HepG2 (cell line): ENCODE results near the gene AURKA. TPM values are rescaled to one million over a fixed set of nuclear protein-coding genes. Genes with fewer than 3 reads are reported as not detected.

Experiments
- PREB ChIP-seq: sonication (generic); formaldehyde crosslinking; IDR thresholded peaks from 2 replicates; pipeline ENCODE4 v1.4.0; 2020; ENCODE audit warnings: missing genetic modification reagents
- RBAK ChIP-seq: sonication (generic); formaldehyde crosslinking; IDR thresholded peaks from 2 replicates; pipeline ENCODE4 v1.5.1; 2020; ENCODE audit warnings: mild to moderate bottlenecking, missing genetic modification reagents
- ZFP91 ChIP-seq: sonication (generic); formaldehyde crosslinking; IDR thresholded peaks from 2 replicates; pipeline ENCODE4 v1.9.0; 2022; ENCODE audit warnings: missing genetic modification reagents, mild to moderate bottlenecking, borderline replicate concordance
- ZGPAT ChIP-seq: IDR thresholded peaks from 2 replicates; pipeline ENCODE4 v1.6.1; 2016; ENCODE audit warnings: mild to moderate bottlenecking
- ZNF225 ChIP-seq: sonication (generic); formaldehyde crosslinking; IDR thresholded peaks from 2 replicates; pipeline ENCODE4 v1.4.0; 2020; ENCODE audit warnings: mild to moderate bottlenecking, missing genetic modification reagents
- ZNF382 ChIP-seq: sonication (generic); formaldehyde crosslinking; IDR thresholded peaks from 2 replicates; pipeline ENCODE4 v1.5.0; 2020; ENCODE audit warnings: missing genetic modification reagents, mild to moderate bottlenecking, borderline replicate concordance
- polyA plus RNA-seq, 8 experiments: library from polyadenylated mRNA; depleted of rRNA in 3 of 8; stranded (reverse) in 7 of 8; unstranded in 1 of 8; fragments of >200 nt; fragmentation: Illumina TruSeq in 4 of 8; extraction: Trizol in 4 of 8; gene quantifications; 2 replicates each; pipeline versions ENCODE4 v1.2.1 to v1.2.3, GENCODE V29; 2011 to 2016; ENCODE audit warnings: low read depth in 4 of 8, missing spikeins in 1 of 8, mixed read lengths in 1 of 8; ENCODE audit not compliant: insufficient read depth in 1 of 8
- total RNA-seq, 5 experiments: library from RNA; depleted of rRNA; stranded (reverse); fragments of >200 nt; fragmentation: Illumina TruSeq; extraction: Trizol; gene quantifications; 2 replicates each; pipeline ENCODE4 v1.2.3, GENCODE V29; 2016; ENCODE audit warnings: low read depth in 1 of 5

The AURKA gene
- total and polyA plus RNA-seq, 2 of the 13 experiments (the other 11 are each of a cell fraction or from before 2014, with no cell fraction given): 96.4 to 224 TPM

GRCh38 chr20:56392132-56392880, at the start of gene AURKA, which contains the start of gene CSTF1 (continued):
- TF ChIP-seq PREB (CRISPR knock-in tag) (peak; percentile 93; the same call in 1 of the 2 replicates), ZNF382 (CRISPR knock-in tag) (no peak), ZFP91 (peak; percentile 98), RBAK (CRISPR knock-in tag) (0 out of 2 replicates have a peak, but pooled peaks have one; percentile 46), ZGPAT (CRISPR knock-in tag) (peak; percentile 100), ZNF225 (CRISPR knock-in tag) (peak; percentile 91)
